ENCODE results near the gene ACTN3.

The ACTN3 gene

GRCh38 chr11:66555416-66555815 is 8.7 kb downstream of the ACTN3 start:
- H3K27ac ChIP-seq: no peak overlapping the region
- TF ChIP-seq ZFX (IDR thresholded peaks at IDR 0.05): no peak
- no peak for TF ChIP-seq CTCF (conservative IDR thresholded peaks at IDR 0.05)

- H3K27ac ChIP-seq: no peak overlapping the region
- TF ChIP-seq CTCF (conservative IDR thresholded peaks at IDR 0.05) (no peak), ZFX (IDR thresholded peaks at IDR 0.05) (no peak)
These were observed 9.4 kb downstream of the ACTN3 start for GRCh38 chr11:66556086-66556485.

- no peak overlapping the region for H3K27ac ChIP-seq
- no peak for TF ChIP-seq CTCF (conservative IDR thresholded peaks at IDR 0.05)
- TF ChIP-seq ZFX (IDR thresholded peaks at IDR 0.05): no peak
These were observed 11.1 kb downstream of the ACTN3 start for GRCh38 chr11:66557733-66558326.

GRCh38 chr11:66559142-66559865 is 12.6 kb downstream of the ACTN3 start:
- H3K27ac ChIP-seq: no peak overlapping the region
- TF ChIP-seq CTCF (conservative IDR thresholded peaks at IDR 0.05): no peak
- TF ChIP-seq ZFX (IDR thresholded peaks at IDR 0.05): no peak

- TF ChIP-seq CTCF (conservative IDR thresholded peaks at IDR 0.05): no peak
- TF ChIP-seq ZFX (IDR thresholded peaks at IDR 0.05): no peak
- no peak overlapping the region for H3K27ac ChIP-seq
These were observed 13.4 kb downstream of the ACTN3 start for GRCh38 chr11:66559866-66560676.

- TF ChIP-seq ZFX (IDR thresholded peaks at IDR 0.05): no peak
- TF ChIP-seq CTCF (conservative IDR thresholded peaks at IDR 0.05): no peak
These were observed 14.7 kb downstream of the ACTN3 start for GRCh38 chr11:66561178-66561974.

More at GRCh38 chr11:66561178-66561974, 14.7 kb downstream of the ACTN3 start:
- no peak overlapping the region for H3K27ac ChIP-seq
